Activated CD4-positive, alpha-beta T cell treated with anti-CD3 and anti-CD28 coated beads for 4 hours (primary cell): ENCODE results near the gene EVPL.
"Not testable (repeated sequence)": the region's sequence is repeated elsewhere in the genome, so short reads cannot be mapped to it uniquely, and the experiment has no call there.

Experiments
- DNase-seq, 2 donors: peaks; one replicate each; pipeline ENCODE4 v3.0.0-alpha.2; 2020

EVPL gene

DNA sequence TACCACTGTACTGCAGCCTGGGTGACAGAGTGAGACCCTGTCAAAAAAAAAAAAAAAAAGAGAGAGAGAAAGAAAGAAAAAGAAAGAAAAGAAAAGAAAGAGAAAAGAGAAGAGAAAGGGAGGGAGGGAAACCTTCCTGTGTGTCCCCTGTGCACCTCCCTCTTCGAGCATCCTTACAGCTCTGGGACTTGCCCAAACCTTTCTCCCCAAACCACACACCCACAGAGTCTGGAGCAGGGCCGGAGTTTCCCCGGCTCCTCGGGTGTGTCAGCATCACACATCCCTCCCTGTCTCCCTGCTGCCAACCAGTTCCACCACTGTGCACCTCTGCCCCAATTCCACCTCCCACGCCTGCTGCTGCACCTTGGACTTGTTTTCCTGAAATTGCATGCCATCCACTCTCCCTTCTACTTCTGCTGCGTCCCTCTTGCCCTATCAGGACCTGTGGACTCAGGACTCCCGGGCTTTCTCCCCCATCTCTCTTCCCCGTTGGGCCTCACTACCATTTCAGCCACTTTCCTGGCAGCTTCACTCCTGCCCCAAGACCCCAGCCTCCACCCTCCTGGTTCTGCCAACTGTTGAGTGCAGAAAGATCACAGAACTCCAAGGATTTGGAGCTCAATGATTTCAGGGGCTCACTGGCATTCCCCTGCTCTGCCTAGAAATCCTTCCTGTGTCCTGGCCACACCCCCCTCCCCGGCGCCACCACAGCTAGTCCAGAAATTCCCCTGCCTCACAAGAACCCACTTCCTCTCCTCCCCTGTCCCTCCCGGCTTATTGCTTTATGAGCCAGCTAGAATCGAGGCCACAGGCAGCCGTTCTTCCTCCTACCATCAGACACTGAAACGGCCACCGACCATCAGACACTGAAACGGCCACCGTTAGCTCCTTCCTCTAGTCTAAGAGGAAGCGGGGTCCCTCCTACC is 30.2 kb downstream of the EVPL start:
- peak in 1 of 2 donors; percentile 25 for DNase-seq

DNA sequence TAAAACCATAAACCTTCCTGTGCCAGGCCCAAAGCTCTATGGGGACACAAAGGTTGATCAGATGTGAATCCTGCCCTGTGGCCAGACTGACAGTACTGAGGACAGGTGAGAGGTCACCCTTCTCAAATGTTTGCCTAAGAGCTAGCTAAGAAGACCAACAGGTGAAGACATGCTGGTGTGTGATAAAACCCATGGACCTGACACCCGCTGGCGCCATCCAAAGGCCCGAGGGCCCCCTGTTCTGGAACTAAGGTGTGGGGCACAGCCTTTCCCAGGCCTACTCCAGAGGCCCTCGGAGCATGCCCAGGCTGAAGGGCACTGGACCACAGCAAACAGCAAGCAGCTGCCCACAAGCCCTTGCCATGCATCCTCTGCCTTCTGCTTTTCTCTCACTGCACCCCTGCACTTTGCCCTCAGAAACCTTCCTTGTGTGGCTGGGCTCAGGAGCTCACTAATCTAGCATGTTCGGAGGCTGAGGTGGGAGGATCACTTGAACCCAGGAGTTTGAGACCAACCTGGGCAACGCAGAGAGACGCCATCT is 31.7 kb downstream of the EVPL start:
- no peak for DNase-seq

- no peak for DNase-seq
These were observed 32.2 kb downstream of the EVPL start for GRCh38 chr17:75994802-75995370.

DNA sequence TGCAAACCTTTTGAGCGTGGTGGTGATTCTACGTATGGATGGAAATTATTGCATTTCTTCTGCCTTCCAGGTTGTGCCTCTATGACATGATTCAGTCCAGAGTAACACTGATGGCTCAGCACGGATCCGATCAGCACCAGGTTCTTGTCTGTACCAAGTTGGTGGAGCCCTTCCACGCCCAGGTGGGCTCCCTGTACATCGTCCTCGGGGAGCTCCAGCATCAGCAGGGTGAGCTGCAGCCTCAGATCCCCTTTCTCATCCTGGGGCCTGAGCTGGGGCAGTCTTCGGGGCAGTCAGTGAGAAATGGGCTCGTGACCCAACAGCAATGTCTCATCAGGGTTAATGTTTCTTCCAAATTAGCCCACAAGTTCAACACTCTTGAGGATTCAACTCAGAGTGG is 35.7 kb downstream of the EVPL start:
- DNase-seq = no peak

DNA sequence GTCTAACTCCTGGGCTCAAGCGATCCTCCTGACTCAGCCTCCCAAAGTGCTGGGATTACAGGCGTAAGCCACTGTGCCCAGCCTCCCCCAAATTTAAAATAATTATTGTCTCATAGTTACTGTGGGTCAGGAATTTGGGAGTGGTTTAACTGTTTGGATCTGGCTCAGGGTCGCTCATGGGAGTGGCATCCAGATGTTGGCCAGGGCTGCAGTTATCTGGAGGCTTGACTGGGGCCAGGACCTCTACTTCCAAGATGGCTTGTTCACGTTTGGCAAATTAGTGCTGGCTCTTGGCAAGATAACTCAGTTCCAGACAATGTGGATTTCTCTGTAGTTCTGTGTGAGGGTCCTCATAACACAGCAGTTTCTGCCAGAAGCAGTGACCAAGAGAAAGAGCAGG is 40.1 kb downstream of the EVPL start:
- no peak for DNase-seq

DNA sequence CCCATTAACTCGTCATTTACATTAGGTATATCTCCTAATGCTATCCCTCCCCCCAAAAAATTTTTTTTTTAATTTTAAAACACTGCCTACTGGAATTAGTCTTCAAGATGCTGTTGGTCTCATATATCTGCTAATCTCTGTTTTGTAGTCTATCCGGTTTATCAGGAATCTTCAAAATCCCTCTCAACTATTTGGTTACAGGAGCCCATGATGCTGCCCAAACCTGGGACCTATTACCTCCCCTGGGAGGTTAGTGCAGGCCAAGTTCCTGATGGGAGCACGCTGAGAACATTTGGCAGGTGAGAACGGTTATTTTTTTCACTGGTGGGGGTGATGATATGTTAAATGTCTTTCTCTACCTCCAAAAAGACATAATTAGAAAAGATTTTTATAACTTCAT is 41.1 kb downstream of the EVPL start:
- no peak for DNase-seq

GRCh38 chr17:75983501-75984181 is 43.5 kb downstream of the EVPL start:
- DNase-seq = no peak

GRCh38 chr17:75981019-75981615 is 46.0 kb downstream of the EVPL start:
- DNase-seq = no peak

GRCh38 chr17:75980188-75981018 is 46.7 kb downstream of the EVPL start:
- DNase-seq = no peak

DNA sequence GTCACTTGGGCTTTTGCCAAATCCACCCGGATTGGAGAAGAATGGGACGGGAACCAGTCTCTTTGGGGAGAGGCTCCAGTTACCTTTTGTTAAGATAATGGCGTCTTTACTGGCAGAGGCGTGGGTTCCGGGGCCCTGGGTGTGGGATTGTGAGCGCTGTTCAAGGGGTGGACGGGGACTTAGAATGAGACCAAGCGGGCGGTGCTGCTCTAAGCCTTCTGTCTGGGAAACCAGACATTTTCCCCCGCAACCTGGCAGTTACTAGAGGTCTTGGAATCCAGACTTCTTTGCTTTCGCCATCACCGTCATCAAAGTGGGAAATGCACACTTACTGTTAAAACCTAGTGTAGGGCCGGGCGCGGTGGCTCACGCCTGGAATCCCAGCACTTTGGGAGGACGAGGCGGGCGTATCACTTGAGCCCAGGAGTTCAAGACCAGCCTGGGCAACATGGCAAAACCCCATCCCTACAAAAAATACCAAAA is 47.4 kb downstream of the EVPL start:
- DNase-seq = no peak

- DNase-seq = peak; percentile 94 to 95
These were observed 48.0 kb downstream of the EVPL start, which contains the start of the genes ACOX1 and TEN1 for GRCh38 chr17:75978938-75979704. ACOX1 (minus strand) TSS chr17:75979166; CDS start chr17:75979073, 93 bp downstream. TEN1 (plus strand) TSS chr17:75979240; CDS start chr17:75986193, 6,953 bp downstream.

DNA sequence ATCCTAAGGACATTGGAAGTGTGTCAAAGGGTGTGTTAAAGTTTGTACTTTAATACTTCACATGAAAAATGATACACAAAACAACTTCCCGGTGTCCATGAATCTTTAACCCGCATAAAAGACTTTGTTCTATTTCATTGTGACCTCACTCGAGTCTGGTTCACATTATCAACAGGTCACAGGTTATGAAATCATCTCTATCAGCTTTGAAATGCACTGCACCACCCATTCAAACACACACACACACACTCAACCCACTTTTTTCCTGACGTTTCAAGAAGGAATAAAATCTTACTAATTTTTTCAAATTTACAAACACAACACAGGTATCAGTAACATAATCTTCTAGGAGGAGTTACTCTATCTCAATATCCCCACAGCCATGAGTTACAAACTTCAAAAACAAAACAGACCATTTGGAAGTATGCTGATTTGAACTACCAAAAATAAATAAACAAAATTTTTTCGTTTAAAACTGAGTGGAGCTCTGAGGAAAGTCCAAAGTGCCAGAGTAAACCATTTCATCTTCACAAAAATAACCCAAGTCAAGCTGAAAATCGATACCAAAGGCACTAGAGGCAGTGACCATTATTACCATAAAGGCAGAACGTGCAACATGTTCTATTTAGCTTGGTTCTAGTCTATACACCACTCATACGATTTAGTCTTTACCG is 50.8 kb downstream of the EVPL start:
- no peak for DNase-seq

DNA sequence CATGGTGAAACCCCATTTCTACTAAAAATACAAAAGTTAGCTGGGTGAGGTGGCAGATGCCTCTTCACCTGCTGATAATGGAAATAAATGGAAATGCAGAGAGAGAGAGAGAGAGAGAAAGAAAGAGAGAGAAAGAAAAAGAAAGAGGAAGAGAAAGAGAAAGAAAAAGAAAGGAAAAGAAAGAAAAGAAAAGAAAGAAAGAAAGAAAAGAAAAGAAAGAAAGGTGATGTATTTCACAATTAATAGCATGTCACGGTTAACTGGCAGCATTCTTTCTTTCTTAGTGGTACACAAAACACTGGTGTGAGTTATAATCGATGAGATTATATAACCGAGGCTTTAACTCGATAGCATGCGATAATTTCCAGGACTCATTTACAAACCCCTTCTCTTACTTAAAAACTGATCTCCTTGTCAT is 51.3 kb downstream of the EVPL start:
- DNase-seq = no peak

GRCh38 chr17:75975187-75975586 is 51.9 kb downstream of the EVPL start:
- not testable (repeated sequence) for DNase-seq

GRCh38 chr17:75970626-75971025 is 56.5 kb downstream of the EVPL start:
- no peak for DNase-seq

- no peak for DNase-seq
These were observed 57.0 kb downstream of the EVPL start for GRCh38 chr17:75970011-75970523.

DNA sequence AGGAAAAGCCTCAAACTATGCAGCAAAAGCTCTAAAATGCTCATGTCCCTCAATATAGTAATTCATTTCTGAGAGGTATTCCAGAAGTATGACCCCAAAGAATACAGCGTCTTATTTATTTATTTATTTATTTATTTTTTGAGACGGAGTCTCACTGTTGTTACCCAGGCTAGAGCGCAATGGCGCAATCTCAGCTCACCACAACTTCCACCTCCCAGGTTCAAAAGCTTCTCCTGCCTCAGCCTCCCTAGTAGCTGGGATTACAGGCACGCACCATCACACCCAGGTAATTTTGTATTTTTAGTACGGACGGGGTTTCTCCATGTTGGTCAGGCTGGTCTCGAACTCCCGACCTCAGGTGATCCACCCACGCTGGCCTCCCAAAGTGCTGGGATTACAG is 58.1 kb downstream of the EVPL start:
- DNase-seq = not testable (repeated sequence)

DNA sequence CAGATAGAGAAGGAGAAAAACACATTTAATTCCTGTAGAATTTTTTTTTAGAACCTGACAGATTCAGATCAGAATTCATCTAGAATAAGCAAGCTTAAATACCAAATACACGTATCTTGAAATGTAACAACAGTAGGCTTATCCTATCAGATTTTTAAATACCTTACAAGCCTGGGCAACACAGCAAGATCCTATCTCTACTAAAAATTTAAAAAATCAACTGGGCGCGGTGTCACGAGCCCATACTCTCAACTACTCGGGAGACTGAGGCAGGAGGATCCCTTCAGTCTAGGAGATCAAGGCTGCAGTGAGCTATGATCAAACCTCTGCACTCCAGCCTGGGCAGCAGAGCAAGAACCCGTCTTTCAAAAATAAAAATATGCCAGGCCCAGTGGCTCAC is 61.6 kb downstream of the EVPL start:
- DNase-seq = no peak

DNA sequence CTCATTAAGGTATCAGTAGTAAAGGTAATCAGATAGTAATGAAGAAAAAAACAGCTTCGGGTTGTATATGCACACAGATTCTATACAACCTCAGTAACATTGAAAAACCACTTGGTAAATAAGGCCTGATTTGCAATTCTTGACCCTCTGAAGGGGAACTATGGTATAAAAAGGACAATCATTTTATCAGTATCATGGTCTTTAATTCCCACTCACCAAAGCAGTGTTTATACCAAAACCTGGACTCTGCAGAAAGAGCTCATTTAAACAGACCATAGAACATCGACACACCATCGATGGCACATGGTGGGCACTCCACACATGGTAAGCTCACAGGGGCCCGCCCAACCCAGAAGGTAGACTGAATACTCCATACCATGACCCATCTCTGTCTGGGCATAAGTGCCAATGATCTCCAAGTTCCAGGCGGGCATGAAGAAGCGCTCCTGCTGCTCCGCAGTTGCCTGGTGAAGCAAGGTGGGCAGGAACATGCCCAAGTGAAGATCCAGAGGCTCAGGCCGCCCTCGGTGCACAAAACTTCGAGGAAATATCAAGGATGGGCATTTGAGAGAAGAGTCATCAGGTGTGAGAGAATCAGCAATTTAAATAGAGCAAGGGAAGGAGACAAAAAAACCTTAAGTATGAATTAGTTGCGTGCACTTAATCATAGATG is 67.1 kb downstream of the EVPL start:
- no peak for DNase-seq
